HG02981 (cell line): ENCODE measurements around the gene SLC36A4.
"Not testable (repeated sequence)": the region's sequence is repeated elsewhere in the genome, so short reads cannot be mapped to it uniquely, and the experiment has no call there.

ENCODE experiments used
- ATAC-seq: cut with Tn5 transposase; IDR thresholded peaks from one replicate; pipeline ENCODE4 v1.9.1; 2021; ENCODE audit warnings: mild to moderate bottlenecking, moderate library complexity; ENCODE audit not compliant: unreplicated experiment

Gene SLC36A4

DNA sequence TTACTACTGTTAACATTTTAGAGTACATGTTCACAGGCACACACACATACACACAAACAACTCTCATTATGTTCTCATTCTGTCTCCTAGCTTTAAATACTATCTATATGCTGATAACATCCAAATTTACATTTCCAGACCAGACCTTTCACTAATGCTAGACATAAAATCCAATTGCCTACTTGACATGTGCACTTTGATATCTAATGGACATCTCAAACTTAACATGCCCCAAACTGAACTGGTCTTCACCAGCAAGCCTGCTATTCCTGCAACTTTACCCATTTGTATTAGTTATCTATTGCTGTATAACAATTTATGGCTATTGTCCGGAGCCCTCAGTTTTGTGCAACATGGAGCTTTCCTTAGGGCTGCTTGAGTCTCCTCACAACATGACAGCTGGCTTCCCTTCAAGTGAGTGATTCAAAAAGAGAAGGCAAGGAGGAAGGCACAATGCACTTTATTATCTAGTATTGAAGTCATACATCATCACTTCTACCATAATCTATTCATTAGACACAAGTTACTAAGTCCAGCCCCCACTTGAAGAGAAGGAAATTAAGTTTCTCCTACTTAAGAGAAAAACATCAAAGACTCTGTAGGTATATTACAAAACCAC lies 3.0 kb downstream of the SLC36A4 start:
- ATAC-seq: no peak

DNA sequence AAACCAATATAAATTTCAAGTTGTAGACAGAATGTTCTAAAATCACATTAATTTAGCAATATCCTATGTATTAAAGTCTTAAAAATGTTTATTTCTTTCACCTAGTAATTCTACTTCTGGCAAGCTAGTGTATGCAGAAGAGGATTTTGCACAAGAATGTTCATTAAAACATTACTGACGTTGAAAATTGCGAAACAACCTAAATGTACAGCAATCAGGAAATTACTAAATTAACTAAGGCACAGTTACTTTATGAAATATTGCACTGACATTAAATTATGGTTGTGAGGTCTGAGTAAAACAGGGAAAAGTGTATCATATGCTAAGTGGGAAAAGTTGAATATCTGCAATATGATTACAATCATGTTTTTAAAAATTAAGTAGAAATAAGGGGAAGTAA lies 4.1 kb downstream of the SLC36A4 start:
- ATAC-seq: no peak

DNA sequence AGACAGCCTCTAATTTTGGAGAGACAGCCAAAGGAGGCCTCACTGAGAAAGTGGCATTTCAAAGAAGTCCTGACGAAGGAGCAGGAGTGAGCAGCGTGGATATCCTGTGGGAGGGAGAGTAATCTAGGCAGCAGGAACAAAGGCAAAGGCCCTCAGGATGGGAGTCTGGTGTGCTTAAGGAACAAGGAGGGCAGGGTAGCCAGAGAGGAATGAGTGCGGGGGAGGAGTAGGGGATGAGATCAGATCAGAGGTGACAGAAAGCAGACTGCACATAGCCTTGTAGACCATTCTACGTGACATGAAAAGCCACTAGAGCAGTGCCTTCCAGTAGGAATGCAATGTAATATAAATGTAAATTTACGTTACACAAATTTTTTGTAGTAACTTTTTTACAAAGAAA lies 5.6 kb downstream of the SLC36A4 start:
- ATAC-seq: no peak

- no peak for ATAC-seq
Measured at GRCh38 chr11:93189462-93189861, 8.3 kb downstream of the SLC36A4 start.

DNA sequence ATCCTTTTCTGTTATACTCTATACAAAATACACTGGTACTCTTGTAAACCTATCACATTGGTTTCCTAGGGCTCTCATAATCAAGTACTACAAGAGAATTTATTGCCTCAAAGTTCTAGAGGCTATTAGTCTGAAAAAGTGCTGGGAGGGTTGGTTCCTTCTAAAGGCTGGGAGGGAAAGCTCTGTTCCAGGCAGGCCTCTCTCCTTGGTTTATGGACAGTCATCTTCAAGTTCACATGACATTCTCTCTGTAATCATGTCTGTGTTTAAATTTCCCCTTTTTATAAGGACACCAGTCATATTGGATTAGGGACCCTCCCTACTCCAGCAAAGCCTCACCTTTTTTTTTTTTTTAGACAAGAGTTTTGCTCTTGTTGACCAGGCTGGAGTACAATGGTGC lies 9.1 kb downstream of the SLC36A4 start:
- no peak for ATAC-seq

DNA sequence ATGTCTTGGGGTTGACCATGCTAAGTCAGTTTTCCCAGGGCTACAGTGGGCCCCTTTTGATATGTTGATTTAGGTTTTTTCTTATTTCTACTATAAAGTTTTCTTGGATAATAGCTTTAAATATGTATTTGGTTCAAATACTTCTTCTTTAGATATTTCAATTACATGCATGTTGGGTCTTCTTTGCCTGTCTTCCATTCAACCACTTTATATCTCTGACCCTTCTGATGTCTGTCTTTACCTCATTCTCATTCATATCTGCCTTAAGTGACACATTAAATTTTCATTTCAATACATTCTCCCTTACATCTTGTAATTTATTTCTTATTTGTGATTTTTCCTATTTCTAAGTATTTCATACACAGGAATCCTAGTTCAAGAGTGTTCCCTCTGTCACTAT lies 10.5 kb downstream of the SLC36A4 start:
- ATAC-seq: no peak

DNA sequence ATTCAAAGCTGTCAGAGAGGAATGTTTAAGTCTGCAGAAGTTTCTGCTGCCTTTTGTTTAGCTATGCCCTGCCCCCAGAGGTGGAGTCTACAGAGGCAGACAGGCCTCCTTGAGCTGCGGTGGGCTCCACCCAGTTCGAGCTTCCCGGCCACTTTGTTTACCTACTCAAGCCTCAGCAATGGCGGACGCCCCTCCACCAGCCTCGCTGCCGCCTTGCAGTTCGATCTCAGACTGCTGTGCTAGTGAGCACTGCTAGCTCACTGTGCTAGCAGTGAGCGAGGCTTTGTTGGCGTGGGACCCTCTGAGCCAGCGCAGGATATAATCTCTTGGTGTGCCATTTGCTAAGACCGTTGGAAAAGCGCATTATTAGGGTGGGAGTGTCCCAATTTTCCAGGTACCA lies 19.9 kb downstream of the SLC36A4 start:
- not testable (repeated sequence) for ATAC-seq

DNA sequence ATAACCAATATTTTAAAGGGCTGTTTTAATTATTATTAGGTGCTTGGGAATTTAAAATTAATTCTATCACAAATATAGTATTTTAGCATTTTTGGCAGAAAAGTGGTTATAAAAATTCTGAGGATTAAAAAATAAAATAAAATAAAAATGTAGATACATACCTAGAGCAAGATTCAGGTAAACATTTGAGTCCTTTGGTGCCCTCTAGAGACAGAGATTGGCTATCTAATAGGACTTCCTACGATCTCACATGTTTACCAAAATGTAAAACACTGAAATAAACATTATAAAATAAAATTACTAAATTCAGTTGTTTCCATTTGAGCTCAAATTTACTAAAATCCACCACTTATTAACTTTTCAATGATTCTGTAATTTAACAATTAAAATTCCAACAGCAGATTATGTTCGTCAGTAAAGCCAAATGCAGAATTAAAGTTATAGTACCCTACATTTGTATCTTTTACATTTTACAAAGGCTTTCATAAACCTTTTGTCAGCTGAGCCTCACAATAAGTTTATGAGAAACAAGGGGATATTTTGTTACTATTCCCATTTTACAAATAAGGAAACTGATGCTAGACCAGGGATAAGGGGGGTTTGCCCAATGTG lies 27.7 kb downstream of the SLC36A4 start:
- ATAC-seq: no peak

GRCh38 chr11:93169143-93169542 lies 28.6 kb downstream of the SLC36A4 start:
- no peak for ATAC-seq

GRCh38 chr11:93166862-93167261 lies 30.9 kb downstream of the SLC36A4 start:
- no peak for ATAC-seq

DNA sequence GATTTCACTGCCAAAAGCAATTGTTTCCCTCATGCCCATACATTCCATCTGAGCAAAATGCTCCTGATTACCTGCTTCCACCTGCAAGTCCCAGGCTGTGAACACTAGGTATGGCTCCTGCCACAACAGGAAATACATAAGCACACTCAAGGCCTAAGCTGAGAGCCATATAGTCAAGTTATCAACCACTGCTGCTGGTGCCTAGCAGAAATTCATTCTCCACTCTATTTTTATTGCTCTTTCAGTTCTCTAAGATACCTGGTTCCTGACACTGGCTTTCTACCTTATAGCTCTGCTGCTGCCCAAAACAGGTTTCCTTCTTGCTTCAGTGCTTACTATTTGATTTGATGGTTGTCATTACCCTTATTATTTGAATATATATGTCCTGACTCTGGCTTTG lies 31.6 kb downstream of the SLC36A4 start:
- no peak for ATAC-seq

DNA sequence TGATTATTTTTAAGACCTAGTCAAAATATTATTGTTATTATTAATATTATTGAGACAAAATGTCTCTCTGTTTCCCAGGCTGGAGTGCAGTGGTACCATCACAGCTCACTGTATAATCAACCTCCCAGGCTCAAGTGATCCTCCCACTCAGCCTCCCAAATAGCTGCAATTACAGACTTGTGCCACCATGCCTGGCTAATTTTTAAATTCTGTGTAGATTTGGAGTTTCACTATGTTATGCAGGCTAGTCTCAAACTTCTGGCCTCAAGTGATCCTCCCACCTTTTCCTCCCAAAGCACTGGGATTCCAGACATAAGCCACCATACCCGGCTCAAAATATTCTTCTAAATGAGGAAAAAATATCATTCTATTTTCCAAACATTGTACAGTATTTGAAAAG lies 37.0 kb downstream of the SLC36A4 start:
- ATAC-seq: no peak

GRCh38 chr11:93160156-93160555 lies 37.6 kb downstream of the SLC36A4 start:
- ATAC-seq: no peak

- ATAC-seq: no peak
Measured at GRCh38 chr11:93159721-93160120, 38.1 kb downstream of the SLC36A4 start.

- no peak for ATAC-seq
Measured at GRCh38 chr11:93155738-93156137, 42.1 kb downstream of the SLC36A4 start.

GRCh38 chr11:93145390-93145915 lies 52.3 kb downstream of the SLC36A4 start:
- no peak for ATAC-seq

GRCh38 chr11:93143800-93144199 lies 54.0 kb downstream of the SLC36A4 start:
- ATAC-seq: no peak

DNA sequence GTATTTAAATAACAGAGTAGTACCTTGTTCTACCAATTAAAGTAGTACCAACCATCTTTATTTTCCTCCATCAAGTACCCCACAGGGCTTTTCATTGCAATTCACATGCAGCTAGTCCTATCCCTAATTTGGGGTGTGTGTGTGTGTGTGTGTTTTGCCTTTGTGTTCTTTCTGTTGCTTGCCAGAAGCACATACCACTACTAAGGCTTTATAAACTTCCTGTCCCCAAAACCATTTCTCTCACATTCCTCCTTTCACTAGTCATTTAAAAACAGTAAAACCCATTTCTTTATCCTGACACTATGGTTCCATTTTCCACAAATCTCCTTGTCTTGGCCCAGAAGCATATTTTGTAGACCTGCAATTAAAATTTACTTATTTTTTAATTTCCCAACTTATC lies 54.6 kb downstream of the SLC36A4 start:
- no peak for ATAC-seq

- ATAC-seq: no peak
Measured at GRCh38 chr11:93133488-93134109, 64.2 kb downstream of the SLC36A4 start.

DNA sequence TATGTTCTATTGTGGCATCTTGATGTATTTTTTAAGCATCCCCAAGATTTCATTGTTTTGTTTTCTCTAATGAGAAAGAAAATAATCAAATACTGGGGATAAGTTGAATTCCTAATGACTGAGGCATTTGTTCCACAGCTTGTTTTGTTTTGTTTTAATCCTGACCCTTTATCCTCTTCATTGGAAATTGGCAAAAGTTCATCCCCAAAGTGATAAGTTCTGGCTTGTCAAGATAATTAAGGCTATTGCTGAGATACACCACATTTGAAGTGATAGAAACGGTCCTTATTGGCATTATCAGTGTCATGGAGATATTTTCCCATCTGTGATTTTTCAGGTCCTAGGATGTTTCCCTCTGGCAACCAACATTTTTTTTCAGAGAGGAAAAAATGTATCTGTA lies 65.0 kb downstream of the SLC36A4 start:
- no peak for ATAC-seq

DNA sequence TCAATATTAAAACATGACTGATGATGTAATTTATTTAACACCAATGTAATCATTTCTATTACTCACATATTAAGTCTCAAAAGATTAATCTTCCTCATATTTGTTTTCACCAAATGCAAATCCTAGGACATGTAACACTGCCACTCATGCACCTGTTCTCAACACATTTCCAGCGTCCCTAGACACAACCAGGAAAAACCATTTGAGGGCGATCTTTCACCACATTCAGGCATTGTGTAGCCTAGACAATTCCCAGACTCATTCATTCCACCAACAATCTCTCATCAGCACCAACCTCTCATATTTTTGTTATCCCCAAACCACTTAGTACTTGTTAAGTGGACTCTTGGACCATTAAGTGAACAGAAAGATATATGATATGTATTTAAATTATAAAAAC lies 66.1 kb downstream of the SLC36A4 start:
- ATAC-seq: no peak

DNA sequence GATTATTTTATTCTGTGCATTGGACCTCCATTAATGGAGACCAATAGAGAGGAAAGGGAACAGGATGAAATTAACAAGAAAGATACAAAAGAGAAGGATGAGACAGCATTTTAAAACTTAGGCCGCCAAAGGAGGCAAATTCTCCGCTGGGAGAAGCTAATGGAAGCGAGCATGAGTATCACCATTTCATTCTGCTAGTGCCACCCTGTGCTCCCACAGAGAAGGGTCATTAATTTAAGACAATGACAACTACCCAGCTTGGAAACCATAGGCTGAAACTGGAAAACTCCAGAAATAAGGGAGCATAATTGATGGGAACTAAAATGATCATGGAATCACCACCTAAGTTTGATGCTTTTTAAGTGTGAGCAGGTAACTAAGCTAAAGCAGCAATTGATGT lies 69.2 kb downstream of the SLC36A4 start:
- no peak for ATAC-seq
